SK-N-MC (cell line): ENCODE measurements around the gene HIP1R.
A peak's percentile ranks its signal among the peaks of the same experiment; 100 is the strongest.
"Not testable (repeated sequence)": the region's sequence is repeated elsewhere in the genome, so short reads cannot be mapped to it uniquely, and the experiment has no call there.

Experiments
- DNase-seq: peaks from one replicate; pipeline ENCODE4 v3.0.0-alpha.2; 2011; ENCODE audit warnings: low read depth, low spot score
- H3K27ac ChIP-seq: fragments of 200-600 bp; sonication (generic); 2 replicates; pipeline ENCODE4 v1.5.1; 2016; ENCODE audit warnings: mixed run types
- H3K36me3 ChIP-seq: fragments of 200-600 bp; sonication (generic); 2 replicates; pipeline ENCODE4 v1.6.1; 2017; ENCODE audit warnings: antibody characterized with exemption, low read length, mixed read lengths; ENCODE audit not compliant: insufficient read depth
- H3K4me3 ChIP-seq: fragments of 200-600 bp; sonication (generic); 2 replicates; pipeline ENCODE4 v1.5.1; 2016
- H3K9ac ChIP-seq: fragments of 200-600 bp; sonication (generic); 2 replicates; pipeline ENCODE4 v1.8.0; 2017; ENCODE audit warnings: mixed run types, mixed read lengths; ENCODE audit not compliant: insufficient read length
- H3K9me3 ChIP-seq: fragments of 200-600 bp; sonication (generic); 2 replicates; pipeline ENCODE4 v1.6.1; 2017; ENCODE audit warnings: low read depth, mild to moderate bottlenecking, antibody characterized with exemption, low read length, moderate library complexity, mixed read lengths
- EZH2 ChIP-seq: fragments of 200-600 bp; sonication (generic); IDR thresholded peaks from one replicate; pipeline ENCODE4 v1.6.1; 2017; ENCODE audit warnings: antibody characterized with exemption
- FOXP2 ChIP-seq: optimal IDR thresholded peaks from 2 replicates; pipeline ENCODE3; 2011; ENCODE audit warnings: mild to moderate bottlenecking, moderate library complexity; ENCODE audit not compliant: insufficient read depth; ENCODE audit errors: extremely low read length, control extremely low read depth
- POLR2AphosphoS5 ChIP-seq: IDR thresholded peaks from 2 replicates; pipeline ENCODE4 v1.6.1; 2012; ENCODE audit warnings: mild to moderate bottlenecking, low read depth, low read length, borderline replicate concordance

The HIP1R gene

DNA sequence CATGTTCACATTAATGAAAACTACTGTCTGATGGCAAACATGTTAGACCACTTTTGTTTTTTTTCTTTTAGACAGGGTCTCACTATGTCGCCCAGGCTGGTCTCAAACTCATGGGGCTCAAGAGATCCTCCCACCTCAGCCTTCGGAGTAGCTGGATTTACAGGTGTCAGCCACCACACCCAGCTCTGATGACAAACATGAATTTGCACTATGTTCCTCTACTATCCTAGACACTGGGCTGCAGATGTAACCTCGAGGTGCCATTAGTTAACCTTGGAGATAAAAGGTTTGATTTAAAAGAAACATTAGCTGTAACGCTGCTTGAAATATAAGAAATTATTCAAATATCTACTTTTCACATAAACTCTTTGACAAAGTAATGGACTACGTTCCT lies 52.6 kb downstream of the HIP1R start:
- DNase-seq, result no peak
- Histone ChIP-seq H3K4me3 (no peak overlapping the region), H3K36me3 (no peaks in the 10 kb centered on the region), H3K9ac (no peak overlapping the region), H3K27ac (no peak overlapping the region; the same call in 1 of the 2 replicates), H3K9me3 (no peaks in the 10 kb centered on the region)
- TF ChIP-seq POLR2AphosphoS5, result no peak
- TF ChIP-seq FOXP2, result no peak
- no peak for TF ChIP-seq EZH2

- Histone ChIP-seq H3K9ac (no peak overlapping the region), H3K4me3 (no peak overlapping the region), H3K9me3 (no peaks in the 10 kb centered on the region), H3K36me3 (no peaks in the 10 kb centered on the region), H3K27ac (no peak overlapping the region; the same call in 1 of the 2 replicates)
- no peak for DNase-seq
- no peak for TF ChIP-seq EZH2
- TF ChIP-seq POLR2AphosphoS5, result no peak
- TF ChIP-seq FOXP2, result no peak
Measured at GRCh38 chr12:122888232-122888752, 53.0 kb downstream of the HIP1R start.

GRCh38 chr12:122889761-122890520 lies 54.7 kb downstream of the HIP1R start:
- Histone ChIP-seq H3K27ac (no peak overlapping the region), H3K9ac (no peak overlapping the region), H3K9me3 (no peaks in the 10 kb centered on the region), H3K36me3 (no peaks in the 10 kb centered on the region), H3K4me3 (no peak overlapping the region)
- DNase-seq, result no peak
- TF ChIP-seq FOXP2 (no peak), POLR2AphosphoS5 (no peak), EZH2 (no peak)

GRCh38 chr12:122891661-122892525 lies 56.6 kb downstream of the HIP1R start:
- H3K27ac ChIP-seq, result peak overlapping the region; percentile 91
- H3K4me3 ChIP-seq, result peak overlapping the region; percentile 73
- no peaks in the 10 kb centered on the region for H3K36me3 ChIP-seq
- H3K9ac ChIP-seq, result peak overlapping the region; percentile 54
- TF ChIP-seq FOXP2 (no peak), EZH2 (no peak), POLR2AphosphoS5 (no peak; the same call in 1 of the 2 replicates)
- H3K9me3 ChIP-seq, result no peaks in the 10 kb centered on the region
- peak; percentile 84 for DNase-seq

DNA sequence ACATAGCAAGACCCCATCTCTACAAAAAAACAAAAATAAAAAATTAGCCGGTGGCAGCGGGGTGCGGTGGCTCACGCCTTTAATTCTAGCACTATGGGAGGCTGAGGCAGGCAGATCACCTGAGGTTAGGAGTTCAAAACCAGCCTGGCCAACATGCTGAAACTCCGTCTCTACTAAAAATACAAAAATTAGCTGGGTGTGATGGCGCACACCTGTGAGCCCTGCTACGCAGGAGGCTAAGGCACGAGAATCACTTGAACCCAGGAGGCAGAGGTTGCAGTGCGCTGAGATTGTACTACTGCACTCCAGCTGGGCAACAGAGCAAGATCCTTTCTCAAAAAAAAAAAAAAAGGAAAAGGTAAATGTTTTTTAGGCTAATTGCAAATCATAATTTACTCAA lies 57.5 kb downstream of the HIP1R start:
- H3K36me3 ChIP-seq, H3K9me3 ChIP-seq, H3K9ac ChIP-seq, DNase-seq: not testable (repeated sequence)
- Histone ChIP-seq H3K27ac (peak overlapping the region; percentile 91), H3K4me3 (peak overlapping the region; percentile 73)

- DNase-seq, result no peak
- peak overlapping the region; percentile 67 for H3K27ac ChIP-seq
- TF ChIP-seq FOXP2, result no peak
- TF ChIP-seq EZH2, result no peak
- no peak for TF ChIP-seq POLR2AphosphoS5
- H3K4me3 ChIP-seq, result peak overlapping the region; percentile 93; the same call in 1 of the 2 replicates
- H3K36me3 ChIP-seq, result no peaks in the 10 kb centered on the region
- H3K9me3 ChIP-seq, result no peaks in the 10 kb centered on the region
- no peak overlapping the region for H3K9ac ChIP-seq
Measured at GRCh38 chr12:122893208-122894153, 58.2 kb downstream of the HIP1R start.

GRCh38 chr12:122894193-122895121 lies 59.2 kb downstream of the HIP1R start:
- H3K4me3 ChIP-seq, result peak overlapping the region; percentile 93
- H3K9ac ChIP-seq, result peak overlapping the region; percentile 93
- H3K9me3 ChIP-seq, result no peaks in the 10 kb centered on the region
- peak overlapping the region; percentile 67 for H3K27ac ChIP-seq
- DNase-seq, result no peak
- TF ChIP-seq EZH2, result no peak
- TF ChIP-seq POLR2AphosphoS5, result no peak
- no peak for TF ChIP-seq FOXP2
- no peaks in the 10 kb centered on the region for H3K36me3 ChIP-seq
